ENCODE measurements around the gene CDH4. TPM values are rescaled to one million over a fixed set of nuclear protein-coding genes. Genes with fewer than 3 reads are reported as not detected.

CDH4 gene
- total and polyA plus RNA-seq, 2 of the 8 experiments (the other 6 are each of a cell fraction or from before 2014, with no cell fraction given) = 4.3 to 7.9 TPM

GRCh38 chr20:61857414-61857775, 605.3 kb downstream of the CDH4 start:
- H2BK5ac ChIP-seq (ENCODE audit: low read depth, low read length) = no peak overlapping the region
- H3K9me3 ChIP-seq (ENCODE audit: insufficient read depth in 2 of 2, low read depth in 1 of 2, low read length in 1 of 2) = no peaks in the 10 kb centered on the region; a peak in 1 of 4 replicates
- H2BK20ac ChIP-seq (ENCODE audit: low read length) = no peak overlapping the region
- FAIRE-seq (no peak), DNase-seq (ENCODE audit: low read depth in 1 of 2, low spot score in 2 of 2) (no peak)
- H4K5ac ChIP-seq (ENCODE audit: insufficient read length, low read depth, low read length) = no peak overlapping the region
- no peak overlapping the region for H3K9ac ChIP-seq (replicated peaks in 1 of 4; ENCODE audit: extremely low read depth in 1 of 4, low read depth in 3 of 4, low read length in 3 of 4)
- H3K36me3 ChIP-seq (ENCODE audit: control insufficient read depth in 2 of 4, insufficient read depth in 4 of 4, low read length in 3 of 4) = no peaks in the 10 kb centered on the region
- H3K23ac ChIP-seq (ENCODE audit: insufficient read length) = no peak overlapping the region
- ChIA-PET CTCF (ENCODE audit: partially characterized antibody) (no interaction called here), POLR2A (ENCODE audit: partially characterized antibody) (interaction anchor here (0.7 kb wide), 1 partner anchor 11 kb away, joined by 3 read pairs; no protein-coding TSS in a partner anchor)
- no peak overlapping the region for H4K8ac ChIP-seq (ENCODE audit: extremely low read depth, insufficient read depth, low read length)
- H2BK12ac ChIP-seq (ENCODE audit: low read depth, low read length) = no peak overlapping the region
- no peaks in the 10 kb centered on the region for H3K79me2 ChIP-seq (ENCODE audit: control insufficient read depth in 1 of 2, insufficient read depth in 2 of 2, low read length in 2 of 2)
- no peaks in the 10 kb centered on the region for H3K27me3 ChIP-seq (replicated peaks in 1 of 4; ENCODE audit: control insufficient read depth in 3 of 4, extremely low read depth in 1 of 4, insufficient read depth in 3 of 4, low read length in 3 of 4)
- no peak overlapping the region for H3K14ac ChIP-seq (ENCODE audit: insufficient read length)
- no peak overlapping the region for H3K4me3 ChIP-seq (ENCODE audit: extremely low read depth in 1 of 4, insufficient read depth in 2 of 4, low read depth in 3 of 4, low read length in 4 of 4)
- no peaks in the 10 kb centered on the region; the same call in 1 of the 2 replicates for H3K79me1 ChIP-seq (ENCODE audit: low read depth, low read length)
- peaks cover 3 to 4% of the 10 kb centered on the region in 2 experiments for H4K20me1 ChIP-seq (replicated peaks in 1 of 2; ENCODE audit: control insufficient read depth in 1 of 2, insufficient read depth in 2 of 2, low read length in 2 of 2)
- H2AFZ ChIP-seq (ENCODE audit: low read length) = no peak overlapping the region
- H3K23me2 ChIP-seq (ENCODE audit: low read depth, low read length) = peaks cover 8% of the 10 kb centered on the region; the same call in 1 of the 2 replicates
- no peak overlapping the region for H3K4ac ChIP-seq (replicated peaks; ENCODE audit: insufficient read length, low read depth, low read length)
- no peak overlapping the region for H2AK5ac ChIP-seq (ENCODE audit: low read depth, low read length)
- H3K4me1 ChIP-seq (replicated peaks in 1 of 4; ENCODE audit: control insufficient read depth in 3 of 4, insufficient read depth in 4 of 4, low read length in 3 of 4) = no peaks in the 10 kb centered on the region
- no peak overlapping the region for H3K18ac ChIP-seq (ENCODE audit: extremely low read depth, low read length)
- H3K27ac ChIP-seq (ENCODE audit: low read depth, low read length) = no peak overlapping the region
- H4K91ac ChIP-seq (replicated peaks; ENCODE audit: insufficient read length, low read length) = no peak overlapping the region
- H2BK15ac ChIP-seq (ENCODE audit: low read length) = no peak overlapping the region
- WGBS, 2 experiments (ENCODE audit: extremely low coverage in 1 of 2, insufficient coverage in 1 of 2, insufficient read length in 1 of 2, insufficient replicate concordance in 2 of 2, low coverage in 1 of 2, low lambda C conversion rate in 2 of 2, missing lambda C conversion rate in 1 of 2) = 96% methylated on average over 10 of the region's 10 CpGs; no CpG with 5 or more reads in 1 of the 2 experiments
- no peak overlapping the region for H3K56ac ChIP-seq (replicated peaks; ENCODE audit: insufficient read length, low read depth, low read length)
- no peak overlapping the region for H3K4me2 ChIP-seq (ENCODE audit: insufficient read depth in 1 of 2, low read depth in 2 of 2, low read length in 2 of 2)
- H2BK120ac ChIP-seq (replicated peaks; ENCODE audit: low read depth, low read length) = no peak overlapping the region
- TF ChIP-seq SIX5 (IDR thresholded peaks at IDR 0.05; ENCODE audit: low read depth, low read length) (no peak), KDM5A (IDR thresholded peaks at IDR 0.05; ENCODE audit: low read length) (no peak), ATF3 (IDR thresholded peaks at IDR 0.05; ENCODE audit: insufficient read depth, low read depth, low read length) (no peak), SP1 (IDR thresholded peaks at IDR 0.05; ENCODE audit: low read depth, low read length) (no peak), YY1 (IDR thresholded peaks at IDR 0.05; ENCODE audit: low read depth, low read length) (no peak), FOSL1 (IDR thresholded peaks at IDR 0.05; ENCODE audit: insufficient read depth, low read depth, low read length) (no peak), SAP30 (IDR thresholded peaks at IDR 0.05; ENCODE audit: insufficient read depth, insufficient replicate concordance, low read length) (no peak), JUN (IDR thresholded peaks at IDR 0.05; ENCODE audit: low read depth, low read length) (no peak), SP2 (IDR thresholded peaks at IDR 0.05; ENCODE audit: low read length) (no peak), SRF (IDR thresholded peaks at IDR 0.05; ENCODE audit: low read depth, low read length) (no peak), CTCF (IDR thresholded peaks at IDR 0.05; ENCODE audit: control extremely low read depth in 1 of 3, insufficient read depth in 1 of 3, low read depth in 1 of 3, low read length in 3 of 3) (no peak), POLR2A (IDR thresholded peaks at IDR 0.05; ENCODE audit: control extremely low read depth in 1 of 2, low read depth in 2 of 2, low read length in 2 of 2) (no peak), GTF2F1 (IDR thresholded peaks at IDR 0.05; ENCODE audit: borderline replicate concordance, low read depth, low read length) (no peak)

All from H1 (cell line).